ENCODE data around the gene CLEC20A. TPM values are rescaled to one million over a fixed set of nuclear protein-coding genes. Genes with fewer than 3 reads are reported as not detected.
A peak's percentile ranks its signal among the peaks of the same experiment; 100 is the strongest.

Gene CLEC20A
- total and polyA plus RNA-seq, 2 donors (not counting 1 experiment from before 2014, with no cell fraction given): not detected

- peak; percentile 20 to 51 for DNase-seq (ENCODE audit: low read depth in 2 of 2)
- H3K27ac ChIP-seq (ENCODE audit: insufficient read depth, low read length): no peak overlapping the region
- no peaks in the 10 kb centered on the region for H4K20me1 ChIP-seq (ENCODE audit: control insufficient read depth, extremely low read depth, insufficient read depth, low read length)
- peak overlapping the region; percentile 52 for H2AFZ ChIP-seq (ENCODE audit: low read length)
- no peaks in the 10 kb centered on the region for H3K9me3 ChIP-seq (ENCODE audit: control insufficient read depth, insufficient read depth, low read depth, low read length)
- no peaks in the 10 kb centered on the region for H3K79me2 ChIP-seq (ENCODE audit: control insufficient read depth, insufficient read depth, low read length)
- TF ChIP-seq EZH2 (IDR thresholded peaks at IDR 0.05; ENCODE audit: low read length, missing control alignments): no peak
- no peaks in the 10 kb centered on the region for H3K27me3 ChIP-seq (ENCODE audit: control insufficient read depth, insufficient read depth, low read length)
- H3K4me2 ChIP-seq (ENCODE audit: extremely low read depth, insufficient read depth, low read length): no peak overlapping the region
- H3K4me3 ChIP-seq (replicated peaks in 1 of 4; ENCODE audit: control extremely low read depth in 1 of 4, insufficient read depth in 1 of 4, low read depth in 3 of 4, low read length in 4 of 4): no peak overlapping the region
- H3K36me3 ChIP-seq (ENCODE audit: control insufficient read depth, insufficient read depth, low read length): no peaks in the 10 kb centered on the region
- H3K9ac ChIP-seq (ENCODE audit: insufficient read depth, low read length): no peak overlapping the region
- peaks cover 2% of the 10 kb centered on the region for H3K4me1 ChIP-seq (ENCODE audit: control insufficient read depth, extremely low read depth, insufficient read depth, low read length)
Measured at GRCh38 chr1:178513278-178513983, 16.7 kb upstream of the CLEC20A start.

GRCh38 chr1:178512566-178513277 lies 16.0 kb upstream of the CLEC20A start, which contains the start of gene TEX35:
Gene TEX35, plus strand, starts transcription at chr1:178513109. Its CDS starts 80 bp downstream, at chr1:178513189.
- H3K27me3 ChIP-seq (ENCODE audit: control insufficient read depth, insufficient read depth, low read length): no peaks in the 10 kb centered on the region
- H4K20me1 ChIP-seq (ENCODE audit: control insufficient read depth, extremely low read depth, insufficient read depth, low read length): no peaks in the 10 kb centered on the region
- H3K4me2 ChIP-seq (ENCODE audit: extremely low read depth, insufficient read depth, low read length): no peak within 1 kb of the TSS
- H3K27ac ChIP-seq (ENCODE audit: insufficient read depth, low read length): no peak within 1 kb of the TSS
- DNase-seq (ENCODE audit: low read depth in 2 of 2): no peak
- no peaks in the 10 kb centered on the region for H3K36me3 ChIP-seq (ENCODE audit: control insufficient read depth, insufficient read depth, low read length)
- no peaks in the 10 kb centered on the region for H3K79me2 ChIP-seq (ENCODE audit: control insufficient read depth, insufficient read depth, low read length)
- no peaks in the 10 kb centered on the region for H3K9me3 ChIP-seq (ENCODE audit: control insufficient read depth, insufficient read depth, low read depth, low read length)
- TF ChIP-seq EZH2 (IDR thresholded peaks at IDR 0.05; ENCODE audit: low read length, missing control alignments): no peak
- no peak for TF ChIP-seq CTCF (conservative IDR thresholded peaks at IDR 0.05 in 1 of 2, IDR thresholded peaks at IDR 0.05 in 1 of 2; ENCODE audit: low read depth in 1 of 2, low read length in 2 of 2)
- peak within 1 kb of the TSS; percentile 52 for H2AFZ ChIP-seq (ENCODE audit: low read length)
- peaks cover 2% of the 10 kb centered on the region for H3K4me1 ChIP-seq (ENCODE audit: control insufficient read depth, extremely low read depth, insufficient read depth, low read length)
- no peak within 1 kb of the TSS for H3K4me3 ChIP-seq (replicated peaks in 1 of 4; ENCODE audit: control extremely low read depth in 1 of 4, insufficient read depth in 1 of 4, low read depth in 3 of 4, low read length in 4 of 4)
- H3K9ac ChIP-seq (ENCODE audit: insufficient read depth, low read length): no peak within 1 kb of the TSS

GRCh38 chr1:178510155-178510554 lies 13.4 kb upstream of the CLEC20A start:
- Histone ChIP-seq H3K4me2 (ENCODE audit: extremely low read depth, insufficient read depth, low read length) (no peak overlapping the region), H3K9ac (ENCODE audit: insufficient read depth, low read length) (no peak overlapping the region), H3K9me3 (ENCODE audit: control insufficient read depth, insufficient read depth, low read depth, low read length) (no peaks in the 10 kb centered on the region), H3K4me1 (ENCODE audit: control insufficient read depth, extremely low read depth, insufficient read depth, low read length) (peaks cover 2% of the 10 kb centered on the region), H3K79me2 (ENCODE audit: control insufficient read depth, insufficient read depth, low read length) (no peaks in the 10 kb centered on the region), H3K27ac (ENCODE audit: insufficient read depth, low read length) (no peak overlapping the region), H4K20me1 (ENCODE audit: control insufficient read depth, extremely low read depth, insufficient read depth, low read length) (no peaks in the 10 kb centered on the region), H3K4me3 (replicated peaks in 1 of 4; ENCODE audit: control extremely low read depth in 1 of 4, insufficient read depth in 1 of 4, low read depth in 3 of 4, low read length in 4 of 4) (no peak overlapping the region), H3K27me3 (ENCODE audit: control insufficient read depth, insufficient read depth, low read length) (no peaks in the 10 kb centered on the region), H3K36me3 (ENCODE audit: control insufficient read depth, insufficient read depth, low read length) (no peaks in the 10 kb centered on the region), H2AFZ (ENCODE audit: low read length) (no peak overlapping the region)
- TF ChIP-seq CTCF (conservative IDR thresholded peaks at IDR 0.05 in 1 of 2, IDR thresholded peaks at IDR 0.05 in 1 of 2; ENCODE audit: low read depth in 1 of 2, low read length in 2 of 2) (no peak), EZH2 (IDR thresholded peaks at IDR 0.05; ENCODE audit: low read length, missing control alignments) (no peak)
- peak in 1 of 2 donors; percentile 11 for DNase-seq (ENCODE audit: low read depth in 2 of 2)

Data from fibroblast of lung (primary cell).